ENCODE results near the gene PCDHGA2.

DNA sequence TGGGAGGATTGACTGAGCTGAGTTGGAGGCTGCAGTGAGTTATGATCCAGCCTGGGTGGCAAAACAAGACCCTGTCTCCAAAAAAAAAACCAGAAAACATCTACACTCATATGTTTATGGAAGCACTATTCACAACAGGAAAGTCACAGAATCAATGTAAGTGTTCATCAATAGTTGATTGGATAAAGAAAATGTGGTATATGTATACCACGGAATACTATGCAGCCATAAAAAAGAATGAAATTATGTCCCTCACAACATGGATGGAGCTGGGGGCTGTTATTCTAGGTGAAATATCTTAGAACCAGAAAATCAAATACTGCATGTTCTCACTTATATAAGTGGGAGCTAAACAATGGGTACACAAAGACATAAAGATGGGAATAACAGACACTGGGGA is 31.9 kb upstream of the PCDHGA2 start:
- TF ChIP-seq, protein P1, sequence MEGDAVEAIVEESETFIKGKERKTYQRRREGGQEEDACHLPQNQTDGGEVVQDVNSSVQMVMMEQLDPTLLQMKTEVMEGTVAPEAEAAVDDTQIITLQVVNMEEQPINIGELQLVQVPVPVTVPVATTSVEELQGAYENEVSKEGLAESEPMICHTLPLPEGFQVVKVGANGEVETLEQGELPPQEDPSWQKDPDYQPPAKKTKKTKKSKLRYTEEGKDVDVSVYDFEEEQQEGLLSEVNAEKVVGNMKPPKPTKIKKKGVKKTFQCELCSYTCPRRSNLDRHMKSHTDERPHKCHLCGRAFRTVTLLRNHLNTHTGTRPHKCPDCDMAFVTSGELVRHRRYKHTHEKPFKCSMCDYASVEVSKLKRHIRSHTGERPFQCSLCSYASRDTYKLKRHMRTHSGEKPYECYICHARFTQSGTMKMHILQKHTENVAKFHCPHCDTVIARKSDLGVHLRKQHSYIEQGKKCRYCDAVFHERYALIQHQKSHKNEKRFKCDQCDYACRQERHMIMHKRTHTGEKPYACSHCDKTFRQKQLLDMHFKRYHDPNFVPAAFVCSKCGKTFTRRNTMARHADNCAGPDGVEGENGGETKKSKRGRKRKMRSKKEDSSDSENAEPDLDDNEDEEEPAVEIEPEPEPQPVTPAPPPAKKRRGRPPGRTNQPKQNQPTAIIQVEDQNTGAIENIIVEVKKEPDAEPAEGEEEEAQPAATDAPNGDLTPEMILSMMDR (IDR thresholded peaks at IDR 0.05; ENCODE audit: low read depth, low read length), result no peak
- TF ChIP-seq, protein P2, sequence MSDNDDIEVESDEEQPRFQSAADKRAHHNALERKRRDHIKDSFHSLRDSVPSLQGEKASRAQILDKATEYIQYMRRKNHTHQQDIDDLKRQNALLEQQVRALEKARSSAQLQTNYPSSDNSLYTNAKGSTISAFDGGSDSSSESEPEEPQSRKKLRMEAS (IDR thresholded peaks at IDR 0.05; ENCODE audit: low read depth, low read length), result no peak
- TF ChIP-seq POLR2A (IDR thresholded peaks at IDR 0.05; ENCODE audit: extremely low read depth, insufficient read length) (no peak), MYC (IDR thresholded peaks at IDR 0.05; ENCODE audit: low read depth, low read length) (no peak)
